Activated naive CD4-positive, alpha-beta T cell treated with anti-CD3 and anti-CD28 coated beads for 36 hours (primary cell): Measurements from ENCODE around the gene PIEZO1. TPM values are rescaled to one million over a fixed set of nuclear protein-coding genes. Genes with fewer than 3 reads are reported as not detected.
A peak's percentile ranks its signal among the peaks of the same experiment; 100 is the strongest.

Experiments used
- CTCF ChIA-PET: fragments of 350-600 bp; sonication (Branson Sonifier 250); formaldehyde crosslinking; loops from one replicate; lab custom pipeline; 2021; ENCODE audit warnings: antibody characterized with exemption; lab: Charles Lee
- DNase-seq: peaks from one replicate; pipeline ENCODE4 v3.0.0-alpha.2; 2020
- H3K27ac Mint-ChIP-seq: one replicate; pipeline ENCODE4 v1.8.0; 2021; ENCODE audit warnings: mild to moderate bottlenecking, mixed read lengths
- H3K27me3 Mint-ChIP-seq: one replicate; pipeline ENCODE4 v1.8.0; 2021; ENCODE audit warnings: low read depth, mixed read lengths
- H3K36me3 Mint-ChIP-seq: one replicate; pipeline ENCODE4 v1.8.0; 2021; ENCODE audit warnings: low read depth, mixed read lengths
- H3K4me1 Mint-ChIP-seq: one replicate; pipeline ENCODE4 v1.8.0; 2021; ENCODE audit warnings: low read depth, mixed read lengths
- H3K4me3 Mint-ChIP-seq: one replicate; pipeline ENCODE4 v1.8.0; 2021; ENCODE audit warnings: mild to moderate bottlenecking, moderate library complexity, mixed read lengths
- H3K9me3 Mint-ChIP-seq: one replicate; pipeline ENCODE4 v1.8.0; 2021; ENCODE audit warnings: mixed read lengths
- intact Hi-C: fragments of 100-400 bp; cut with micrococcal nuclease; formaldehyde crosslinking; loops from one replicate; pipeline ENCODE4 v1.15.1; 2023
- total RNA-seq, 2 experiments: library from RNA; stranded (reverse); gene quantifications; one replicate each; pipeline ENCODE4 v1.2.3, GENCODE V29; 2021

The PIEZO1 gene
- total RNA-seq, 2 experiments from 2014 or later: 78.2 to 80.1 TPM

GRCh38 chr16:88754912-88755744 lies 29.9 kb downstream of the PIEZO1 start:
- CTCF ChIA-PET: interaction anchor here (0.8 to 2.3 kb wide), 3 partner anchors 10 to 25 kb away, joined by 3 to 7 read pairs (median 5); no protein-coding TSS in a partner anchor
- no peaks in the 10 kb centered on the region for H3K27me3 Mint-ChIP-seq
- no peaks in the 10 kb centered on the region for H3K9me3 Mint-ChIP-seq
- peaks cover 9% of the 10 kb centered on the region for H3K4me1 Mint-ChIP-seq
- DNase-seq: no peak
- H3K27ac Mint-ChIP-seq: no peak overlapping the region
- H3K36me3 Mint-ChIP-seq: no peaks in the 10 kb centered on the region
- intact Hi-C loops: no loop called here
- H3K4me3 Mint-ChIP-seq: no peak overlapping the region

DNA sequence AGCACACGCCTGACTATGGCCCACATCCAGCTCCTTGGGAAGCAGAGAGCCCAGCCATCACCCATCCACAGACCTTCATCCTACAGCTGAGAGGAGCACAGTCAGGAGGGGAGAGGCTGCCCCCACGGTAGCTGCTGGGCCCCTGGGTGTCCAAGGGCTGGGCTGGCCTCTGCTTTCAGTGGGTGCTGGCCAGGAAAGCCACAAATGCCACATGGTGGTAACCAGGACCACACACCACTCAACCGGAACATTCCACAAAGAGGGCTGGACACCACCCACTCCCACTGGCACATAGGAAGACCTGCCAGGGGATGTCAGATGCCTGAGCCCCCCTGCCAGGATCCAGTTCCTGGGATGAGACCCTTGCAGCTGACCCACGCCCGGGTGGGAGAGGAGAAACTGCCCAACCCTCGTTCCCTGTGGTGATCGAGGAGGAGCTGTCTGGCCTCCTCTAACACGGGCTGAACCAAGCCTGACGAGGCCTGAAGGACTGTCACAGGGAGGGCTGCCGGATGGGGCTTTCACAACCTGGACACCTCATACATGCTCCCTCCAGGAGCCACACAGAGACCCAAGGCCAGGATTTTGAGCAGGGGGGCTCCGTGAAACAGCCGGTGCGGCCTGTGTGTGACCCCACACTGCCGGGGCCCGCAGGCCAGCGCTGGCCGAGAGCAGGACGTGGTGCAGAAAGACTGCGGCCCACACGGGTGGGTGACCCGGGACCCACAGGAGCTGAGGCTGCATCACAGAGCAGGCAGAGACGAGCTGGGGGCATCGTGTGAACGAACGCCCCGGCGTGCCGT lies 30.7 kb downstream of the PIEZO1 start:
- H3K4me3 Mint-ChIP-seq: no peak overlapping the region
- peaks cover 6% of the 10 kb centered on the region for H3K4me1 Mint-ChIP-seq
- H3K27me3 Mint-ChIP-seq: no peaks in the 10 kb centered on the region
- CTCF ChIA-PET: interaction anchor here (0.6 to 2.3 kb wide), 3 partner anchors 9 to 22 kb away, joined by 3 to 7 read pairs (median 5); no protein-coding TSS in a partner anchor
- intact Hi-C loops: no loop called here
- DNase-seq: no peak
- H3K27ac Mint-ChIP-seq: no peak overlapping the region
- no peaks in the 10 kb centered on the region for H3K9me3 Mint-ChIP-seq
- H3K36me3 Mint-ChIP-seq: no peaks in the 10 kb centered on the region

- Mint-ChIP-seq H3K4me3 (no peak overlapping the region), H3K27ac (no peak overlapping the region), H3K27me3 (no peaks in the 10 kb centered on the region), H3K4me1 (peaks cover 3% of the 10 kb centered on the region), H3K36me3 (no peaks in the 10 kb centered on the region), H3K9me3 (no peaks in the 10 kb centered on the region)
- DNase-seq: no peak
- CTCF ChIA-PET: interaction anchor here (0.6 to 2.3 kb wide), 3 partner anchors 8 to 22 kb away, joined by 3 to 7 read pairs (median 5); no protein-coding TSS in a partner anchor
- intact Hi-C loops: no loop called here
Observed at GRCh38 chr16:88753602-88754001, 31.4 kb downstream of the PIEZO1 start.

DNA sequence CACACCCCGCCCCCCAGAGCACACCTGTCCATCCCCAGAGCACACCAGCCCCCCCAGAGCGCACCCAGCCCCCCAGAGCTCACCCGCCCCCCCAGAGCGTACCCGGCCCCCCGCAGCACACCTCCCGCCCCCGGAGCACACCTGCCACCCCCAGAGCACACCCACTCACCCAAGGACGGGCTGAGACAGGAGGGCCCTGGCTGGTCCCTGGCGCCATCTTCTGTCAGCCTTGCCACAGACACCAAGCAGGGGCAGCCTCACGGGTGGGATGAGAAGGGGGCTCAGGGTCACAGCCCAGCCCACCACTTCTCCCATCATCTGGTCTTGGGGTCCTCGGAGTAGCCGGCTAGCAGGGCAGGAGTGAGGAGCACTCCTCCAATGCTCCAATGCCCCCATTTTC lies 31.8 kb downstream of the PIEZO1 start:
- intact Hi-C loops: no loop called here
- no peaks in the 10 kb centered on the region for H3K36me3 Mint-ChIP-seq
- no peak for DNase-seq
- H3K27ac Mint-ChIP-seq: no peak overlapping the region
- H3K4me1 Mint-ChIP-seq: peaks cover 2% of the 10 kb centered on the region
- no peaks in the 10 kb centered on the region for H3K9me3 Mint-ChIP-seq
- no peaks in the 10 kb centered on the region for H3K27me3 Mint-ChIP-seq
- CTCF ChIA-PET: interaction anchor here (2.3 kb wide), 1 partner anchor 16 kb away, joined by 5 read pairs; no protein-coding TSS in a partner anchor
- no peak overlapping the region for H3K4me3 Mint-ChIP-seq

- Mint-ChIP-seq H3K27me3 (no peaks in the 10 kb centered on the region), H3K4me3 (no peak overlapping the region), H3K4me1 (peaks cover 2% of the 10 kb centered on the region), H3K36me3 (no peaks in the 10 kb centered on the region), H3K9me3 (no peaks in the 10 kb centered on the region), H3K27ac (no peak overlapping the region)
- intact Hi-C loops: no loop called here
- CTCF ChIA-PET: interaction anchor here (1.3 kb wide), 1 partner anchor 15 kb away, joined by 4 read pairs; no protein-coding TSS in a partner anchor
- no peak for DNase-seq
Observed at GRCh38 chr16:88752386-88753002, 32.5 kb downstream of the PIEZO1 start.

DNA sequence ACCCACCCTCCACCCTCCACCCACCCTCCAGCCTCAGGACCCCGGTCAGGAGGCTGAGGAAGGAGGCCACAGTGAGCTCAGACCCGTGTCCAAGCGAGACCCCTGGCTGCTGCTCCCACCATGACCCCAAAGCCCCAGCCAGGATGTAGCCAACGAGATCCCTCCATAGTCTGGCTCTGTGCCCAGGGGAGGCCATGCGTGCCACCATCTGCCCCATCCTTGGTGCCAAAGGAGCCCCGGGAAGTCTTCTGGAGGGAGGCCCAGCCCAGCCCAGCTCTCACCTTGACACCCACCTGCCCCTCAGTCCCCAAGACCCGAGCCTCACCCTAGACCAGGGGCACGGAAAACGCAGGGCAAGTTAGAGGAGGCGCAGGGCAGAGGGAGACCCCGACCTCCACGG lies 34.2 kb downstream of the PIEZO1 start:
- intact Hi-C loops: no loop called here
- no peak for DNase-seq
- Mint-ChIP-seq H3K27me3 (no peaks in the 10 kb centered on the region), H3K4me3 (no peak overlapping the region), H3K9me3 (no peaks in the 10 kb centered on the region), H3K27ac (no peak overlapping the region), H3K36me3 (no peaks in the 10 kb centered on the region), H3K4me1 (peaks cover 13% of the 10 kb centered on the region)
- CTCF ChIA-PET: interaction anchor here (1.0 kb wide), 1 partner anchor 13 kb away, joined by 4 read pairs; no protein-coding TSS in a partner anchor

GRCh38 chr16:88749358-88749757 lies 35.7 kb downstream of the PIEZO1 start:
- intact Hi-C loops: no loop called here
- Mint-ChIP-seq H3K27ac (no peak overlapping the region), H3K4me1 (peaks cover 22% of the 10 kb centered on the region), H3K4me3 (no peak overlapping the region), H3K9me3 (no peaks in the 10 kb centered on the region), H3K36me3 (no peaks in the 10 kb centered on the region), H3K27me3 (no peaks in the 10 kb centered on the region)
- DNase-seq: no peak
- CTCF ChIA-PET: no interaction called here

DNA sequence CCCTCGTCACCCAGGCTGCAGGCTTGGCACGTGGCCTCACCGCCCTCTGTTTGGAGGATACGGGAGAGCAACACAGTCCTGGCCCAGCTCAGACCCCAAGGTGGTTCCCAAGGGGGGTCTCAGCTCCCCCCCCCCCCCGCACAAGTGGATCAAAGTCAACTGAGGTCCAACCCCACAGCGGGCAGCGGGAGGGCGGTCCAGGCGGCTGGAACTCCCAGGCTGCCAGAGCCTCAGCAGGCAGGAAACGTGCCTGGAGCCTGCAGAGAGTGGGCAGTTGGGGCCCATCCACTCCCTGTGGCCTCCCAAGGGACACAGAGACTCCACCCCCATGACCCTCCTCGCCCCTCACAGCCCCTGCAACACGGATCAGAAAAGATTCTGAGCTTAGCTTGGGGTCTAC lies 36.7 kb downstream of the PIEZO1 start:
- H3K4me1 Mint-ChIP-seq: peaks cover 32% of the 10 kb centered on the region
- H3K9me3 Mint-ChIP-seq: no peaks in the 10 kb centered on the region
- CTCF ChIA-PET: interaction anchor here (4.6 kb wide), 1 partner anchor 34 kb away, joined by 35 read pairs; no protein-coding TSS in a partner anchor
- intact Hi-C loops: no loop called here
- no peak overlapping the region for H3K4me3 Mint-ChIP-seq
- no peak for DNase-seq
- no peaks in the 10 kb centered on the region for H3K27me3 Mint-ChIP-seq
- no peak overlapping the region for H3K27ac Mint-ChIP-seq
- H3K36me3 Mint-ChIP-seq: no peaks in the 10 kb centered on the region

GRCh38 chr16:88747588-88748301 lies 37.3 kb downstream of the PIEZO1 start:
- H3K4me3 Mint-ChIP-seq: no peak overlapping the region
- no peaks in the 10 kb centered on the region for H3K27me3 Mint-ChIP-seq
- intact Hi-C loops: no loop called here
- CTCF ChIA-PET: interaction anchor here (0.8 to 4.6 kb wide), 2 partner anchors 10 to 35 kb away, joined by 3 to 35 read pairs; no protein-coding TSS in a partner anchor
- no peak overlapping the region for H3K27ac Mint-ChIP-seq
- peak; percentile 37 for DNase-seq
- H3K36me3 Mint-ChIP-seq: no peaks in the 10 kb centered on the region
- H3K9me3 Mint-ChIP-seq: no peaks in the 10 kb centered on the region
- peaks cover 32% of the 10 kb centered on the region for H3K4me1 Mint-ChIP-seq

DNA sequence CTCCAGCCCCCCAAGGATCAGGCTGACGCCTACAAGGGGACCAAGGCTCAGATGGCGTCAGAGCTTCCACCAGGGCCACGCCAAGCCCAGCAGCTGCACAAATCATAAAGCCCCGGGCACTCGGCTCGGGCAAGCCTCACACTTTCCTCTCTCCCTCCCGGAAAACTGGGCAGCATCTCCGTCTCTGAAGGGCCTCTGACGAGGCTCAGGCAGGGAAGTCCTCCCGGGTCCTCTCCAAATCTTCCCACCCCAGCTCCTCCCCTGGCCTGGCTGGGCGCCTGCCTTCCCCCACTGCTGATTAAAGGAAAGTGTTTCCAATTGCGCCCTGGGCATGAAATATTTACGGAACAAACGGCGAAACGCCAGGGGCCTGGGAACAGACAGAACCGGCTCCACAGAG lies 38.5 kb downstream of the PIEZO1 start:
- Mint-ChIP-seq H3K27me3 (no peaks in the 10 kb centered on the region), H3K4me1 (peaks cover 32% of the 10 kb centered on the region), H3K9me3 (no peaks in the 10 kb centered on the region), H3K27ac (no peak overlapping the region), H3K4me3 (no peak overlapping the region), H3K36me3 (no peaks in the 10 kb centered on the region)
- intact Hi-C loops: no loop called here
- DNase-seq: no peak
- CTCF ChIA-PET: interaction anchor here (0.8 to 4.6 kb wide), 6 partner anchors 8 to 36 kb away, joined by 3 to 35 read pairs (median 6); no protein-coding TSS in a partner anchor
